ENCODE results near the gene CDKL2.
A peak's percentile ranks its signal among the peaks of the same experiment; 100 is the strongest.

Gene CDKL2

GRCh38 chr4:75630174-75630936 is at the start of gene CDKL2:
Gene CDKL2, minus strand, starts transcription at chr4:75630528. Its CDS starts 4,540 bp downstream, at chr4:75625988.
- TF ChIP-seq, protein P1, sequence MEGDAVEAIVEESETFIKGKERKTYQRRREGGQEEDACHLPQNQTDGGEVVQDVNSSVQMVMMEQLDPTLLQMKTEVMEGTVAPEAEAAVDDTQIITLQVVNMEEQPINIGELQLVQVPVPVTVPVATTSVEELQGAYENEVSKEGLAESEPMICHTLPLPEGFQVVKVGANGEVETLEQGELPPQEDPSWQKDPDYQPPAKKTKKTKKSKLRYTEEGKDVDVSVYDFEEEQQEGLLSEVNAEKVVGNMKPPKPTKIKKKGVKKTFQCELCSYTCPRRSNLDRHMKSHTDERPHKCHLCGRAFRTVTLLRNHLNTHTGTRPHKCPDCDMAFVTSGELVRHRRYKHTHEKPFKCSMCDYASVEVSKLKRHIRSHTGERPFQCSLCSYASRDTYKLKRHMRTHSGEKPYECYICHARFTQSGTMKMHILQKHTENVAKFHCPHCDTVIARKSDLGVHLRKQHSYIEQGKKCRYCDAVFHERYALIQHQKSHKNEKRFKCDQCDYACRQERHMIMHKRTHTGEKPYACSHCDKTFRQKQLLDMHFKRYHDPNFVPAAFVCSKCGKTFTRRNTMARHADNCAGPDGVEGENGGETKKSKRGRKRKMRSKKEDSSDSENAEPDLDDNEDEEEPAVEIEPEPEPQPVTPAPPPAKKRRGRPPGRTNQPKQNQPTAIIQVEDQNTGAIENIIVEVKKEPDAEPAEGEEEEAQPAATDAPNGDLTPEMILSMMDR (IDR thresholded peaks at IDR 0.05; ENCODE audit: low read depth, low read length): no peak
- peak; percentile 61 to 68 for DNase-seq (ENCODE audit: low read depth in 2 of 2)
- H3K4me3 ChIP-seq (replicated peaks in 1 of 2; ENCODE audit: low read depth in 2 of 2, low read length in 2 of 2): peak within 1 kb of the TSS; percentile 70 to 71

- no peak overlapping the region for H3K4me3 ChIP-seq (replicated peaks in 1 of 2; ENCODE audit: low read depth in 2 of 2, low read length in 2 of 2)
- no peak for DNase-seq (ENCODE audit: low read depth in 2 of 2)
- TF ChIP-seq, protein P1 (IDR thresholded peaks at IDR 0.05; ENCODE audit: low read depth, low read length): no peak
Measured at GRCh38 chr4:75678965-75679364, 48.6 kb upstream of the CDKL2 start.

- no peak for DNase-seq (ENCODE audit: low read depth in 2 of 2)
- TF ChIP-seq, protein P1 (IDR thresholded peaks at IDR 0.05; ENCODE audit: low read depth, low read length): no peak
- H3K4me3 ChIP-seq (replicated peaks in 1 of 2; ENCODE audit: low read depth in 2 of 2, low read length in 2 of 2): no peak overlapping the region
Measured at GRCh38 chr4:75678473-75678872, 48.1 kb upstream of the CDKL2 start.

GRCh38 chr4:75675004-75675531 is 44.7 kb upstream of the CDKL2 start:
- no peak overlapping the region for H3K4me3 ChIP-seq (replicated peaks in 1 of 2; ENCODE audit: low read depth in 2 of 2, low read length in 2 of 2)
- peak in 1 of 2 donors; percentile 17 for DNase-seq (ENCODE audit: low read depth in 2 of 2)
- TF ChIP-seq, protein P1 (IDR thresholded peaks at IDR 0.05; ENCODE audit: low read depth, low read length): no peak

DNA sequence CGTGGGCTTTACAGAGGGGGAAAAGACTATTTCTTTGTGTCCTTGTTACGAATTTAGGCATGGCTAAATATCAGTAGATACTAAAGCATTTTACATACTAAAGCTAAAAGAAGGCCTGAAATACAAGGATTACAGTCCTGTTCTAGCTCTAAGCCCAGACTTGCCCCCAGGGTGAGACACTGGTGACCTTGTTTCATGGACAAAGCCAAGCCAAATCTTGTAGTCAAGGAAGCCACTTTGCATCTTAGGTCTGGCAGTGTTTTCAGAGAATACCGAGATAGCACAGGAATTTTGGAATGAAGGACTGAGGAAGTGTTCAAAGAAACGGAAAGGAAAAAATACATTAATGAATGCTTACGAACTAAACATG is 43.6 kb upstream of the CDKL2 start:
- TF ChIP-seq, protein P1 (IDR thresholded peaks at IDR 0.05; ENCODE audit: low read depth, low read length): no peak
- peak overlapping the region; percentile 97 to 98 for H3K4me3 ChIP-seq (replicated peaks in 1 of 2; ENCODE audit: low read depth in 2 of 2, low read length in 2 of 2)
- peak; percentile 24 to 79 for DNase-seq (ENCODE audit: low read depth in 2 of 2)

DNA sequence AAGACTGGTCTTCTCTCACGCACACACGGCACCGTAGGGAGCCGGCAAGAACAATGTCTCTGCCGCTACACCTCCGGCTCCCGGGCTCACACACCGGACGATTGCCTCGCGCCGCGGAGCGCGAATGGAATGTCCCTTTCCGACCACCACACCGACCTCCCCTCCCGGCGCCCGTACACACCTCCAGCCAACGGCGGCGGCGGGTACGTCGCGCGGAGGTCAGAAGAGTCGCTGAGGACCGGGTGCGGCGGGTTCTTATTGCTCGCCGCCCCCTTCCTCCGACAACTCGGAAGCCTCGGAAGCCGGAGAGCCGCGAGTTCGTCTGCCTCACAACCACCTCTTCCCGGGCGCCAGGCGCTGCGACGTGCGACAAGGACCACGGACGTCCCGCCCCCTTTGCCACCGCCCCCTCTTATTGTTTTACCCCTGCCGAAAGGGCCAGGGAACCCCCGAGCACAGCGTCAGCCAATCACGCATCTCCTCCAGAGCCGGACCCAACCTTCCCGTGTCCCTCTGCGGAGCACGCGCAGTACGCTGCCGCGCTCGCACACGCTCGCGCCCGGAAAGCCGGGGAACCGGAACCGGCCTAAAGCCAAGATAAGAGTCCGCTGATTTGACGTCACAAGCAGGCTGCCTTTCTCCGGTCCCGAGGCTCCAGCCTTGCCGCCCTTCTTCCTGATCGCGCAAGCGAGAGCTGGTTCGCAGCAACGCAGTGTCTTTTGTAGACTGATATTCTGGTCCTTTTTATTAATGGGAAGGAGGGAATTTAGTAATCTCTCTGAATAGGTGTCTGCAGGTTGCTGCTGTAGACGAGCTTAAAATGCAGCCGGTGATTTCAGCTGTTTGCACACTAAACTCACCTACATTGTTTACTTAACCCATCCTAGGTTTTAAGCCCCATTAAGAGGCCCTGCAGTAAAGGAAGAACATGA is 43.0 kb upstream of the CDKL2 start, which contains the start of gene G3BP2:
Gene G3BP2, minus strand, starts transcription at position 385 of the 932 bp plus-strand sequence. CDS start 11,386 bp downstream, outside the sequence.
- TF ChIP-seq, protein P1 (IDR thresholded peaks at IDR 0.05; ENCODE audit: low read depth, low read length): no peak
- peak within 1 kb of the TSS; percentile 97 to 98 for H3K4me3 ChIP-seq (replicated peaks in 1 of 2; ENCODE audit: low read depth in 2 of 2, low read length in 2 of 2)
- DNase-seq (ENCODE audit: low read depth in 2 of 2): peak; percentile 98 to 99
